ENCODE measurements around the gene SLX9. TPM values are rescaled to one million over a fixed set of nuclear protein-coding genes. Genes with fewer than 3 reads are reported as not detected.
"Not testable (repeated sequence)": the region's sequence is repeated elsewhere in the genome, so short reads cannot be mapped to it uniquely, and the experiment has no call there.

The SLX9 gene
- polyA plus RNA-seq, 12 donors, result 12.8 to 34.5 (median 15.4) TPM; not detected in 1

- DNase-seq, result not testable (repeated sequence)
These were observed 27.1 kb upstream of the SLX9 start for GRCh38 chr21:44912506-44913412.

GRCh38 chr21:44913425-44914175 lies 26.2 kb upstream of the SLX9 start:
- DNase-seq, result no peak

GRCh38 chr21:44914176-44914874 lies 25.5 kb upstream of the SLX9 start:
- DNase-seq, result no peak

GRCh38 chr21:44916965-44917364 lies 22.9 kb upstream of the SLX9 start:
- no peak for DNase-seq

GRCh38 chr21:44917446-44918106 lies 22.3 kb upstream of the SLX9 start:
- no peak for DNase-seq

GRCh38 chr21:44918107-44918470 lies 21.7 kb upstream of the SLX9 start:
- DNase-seq, result no peak

- no peak for DNase-seq
These were observed 21.2 kb upstream of the SLX9 start for GRCh38 chr21:44918581-44919033.

- DNase-seq, result no peak
These were observed 20.5 kb upstream of the SLX9 start for GRCh38 chr21:44919111-44919912.

GRCh38 chr21:44919913-44920693 lies 19.7 kb upstream of the SLX9 start:
- DNase-seq, result no peak

- no peak for DNase-seq
These were observed 18.9 kb upstream of the SLX9 start, which contains the start of gene ITGB2 for GRCh38 chr21:44920694-44921604. TSS of gene ITGB2 (minus strand) at chr21:44920899. CDS start at chr21:44910782, 10,117 bp downstream.

- no peak for DNase-seq
These were observed 17.9 kb upstream of the SLX9 start for GRCh38 chr21:44921928-44922327.

- DNase-seq, result no peak
These were observed 16.2 kb upstream of the SLX9 start for GRCh38 chr21:44923480-44924084.

GRCh38 chr21:44924606-44925377 lies 15.0 kb upstream of the SLX9 start:
- DNase-seq, result no peak

GRCh38 chr21:44925378-44925755 lies 14.5 kb upstream of the SLX9 start:
- no peak for DNase-seq

- DNase-seq, result no peak
These were observed 13.3 kb upstream of the SLX9 start for GRCh38 chr21:44926331-44927101.

- DNase-seq, result no peak
These were observed 12.6 kb upstream of the SLX9 start for GRCh38 chr21:44927259-44927586.
